Body of pancreas (tissue), 4 donors: ENCODE data around the gene DGCR8.

Experiments used
- POLR2A ChIP-seq, 3 donors: fragments of 450-650 bp; IDR thresholded peaks; one replicate each; pipeline ENCODE4 v1.6.1; 2016; ENCODE audit warnings: antibody characterized with exemption in 3 of 3, mild to moderate bottlenecking in 2 of 3
- TF ChIP-seq, protein P1 (sequence below), 7 experiments: fragments of 450-650 bp in 4 of 7; fragments of 200-600 bp in 3 of 7; sonication (generic) in 3 of 7; IDR thresholded peaks; one replicate each; pipeline ENCODE4 v1.5.1; 2016 to 2019; ENCODE audit warnings: antibody characterized with exemption in 7 of 7

DNA sequence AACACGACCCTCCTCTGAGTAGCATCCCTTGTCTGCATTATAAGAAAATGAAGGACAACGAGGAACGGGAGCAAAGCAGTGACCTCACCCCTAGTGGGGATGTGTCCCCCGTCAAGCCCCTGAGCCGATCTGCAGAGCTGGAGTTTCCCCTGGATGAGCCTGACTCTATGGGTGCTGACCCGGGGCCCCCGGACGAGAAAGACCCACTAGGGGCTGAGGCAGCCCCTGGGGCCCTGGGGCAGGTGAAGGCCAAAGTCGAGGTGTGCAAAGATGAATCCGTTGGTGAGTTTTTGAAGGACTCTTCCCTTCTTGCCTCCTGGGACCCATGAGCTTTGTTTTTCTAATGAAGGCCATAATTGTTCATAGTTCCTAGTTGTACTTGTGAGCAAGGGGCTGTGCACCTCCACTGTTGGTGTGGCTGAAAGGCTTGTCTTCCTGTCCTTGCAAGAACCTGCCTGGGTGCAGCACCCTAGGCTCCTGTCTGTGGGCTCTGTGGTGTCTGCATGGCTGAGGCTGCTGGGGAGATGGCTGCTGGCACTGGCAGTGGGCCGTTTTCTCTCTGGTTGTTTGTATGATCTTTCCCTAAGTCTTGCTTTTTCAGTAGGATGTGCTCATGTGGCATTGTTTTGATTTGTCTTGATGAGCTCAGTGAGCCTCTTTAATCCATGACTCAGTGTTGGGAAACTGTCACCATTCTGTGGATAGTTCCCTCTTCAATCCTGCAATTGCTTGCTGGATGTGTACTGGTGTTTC is 10.1 kb downstream of the DGCR8 start:
- TF ChIP-seq POLR2A (IDR thresholded peaks at IDR 0.05): no peak
- TF ChIP-seq, protein P1, sequence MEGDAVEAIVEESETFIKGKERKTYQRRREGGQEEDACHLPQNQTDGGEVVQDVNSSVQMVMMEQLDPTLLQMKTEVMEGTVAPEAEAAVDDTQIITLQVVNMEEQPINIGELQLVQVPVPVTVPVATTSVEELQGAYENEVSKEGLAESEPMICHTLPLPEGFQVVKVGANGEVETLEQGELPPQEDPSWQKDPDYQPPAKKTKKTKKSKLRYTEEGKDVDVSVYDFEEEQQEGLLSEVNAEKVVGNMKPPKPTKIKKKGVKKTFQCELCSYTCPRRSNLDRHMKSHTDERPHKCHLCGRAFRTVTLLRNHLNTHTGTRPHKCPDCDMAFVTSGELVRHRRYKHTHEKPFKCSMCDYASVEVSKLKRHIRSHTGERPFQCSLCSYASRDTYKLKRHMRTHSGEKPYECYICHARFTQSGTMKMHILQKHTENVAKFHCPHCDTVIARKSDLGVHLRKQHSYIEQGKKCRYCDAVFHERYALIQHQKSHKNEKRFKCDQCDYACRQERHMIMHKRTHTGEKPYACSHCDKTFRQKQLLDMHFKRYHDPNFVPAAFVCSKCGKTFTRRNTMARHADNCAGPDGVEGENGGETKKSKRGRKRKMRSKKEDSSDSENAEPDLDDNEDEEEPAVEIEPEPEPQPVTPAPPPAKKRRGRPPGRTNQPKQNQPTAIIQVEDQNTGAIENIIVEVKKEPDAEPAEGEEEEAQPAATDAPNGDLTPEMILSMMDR (IDR thresholded peaks at IDR 0.05): no peak
